Activated T-helper 1 cell treated with anti-CD3 and anti-CD28 coated beads, Interleukin-12 subunit alpha, Interleukin-12 subunit beta, Interleukin-2, Interleukin-4 antibody, amounts not matched to agents 30 ng/mL and 10 ng/mL and 1 ng/mL, durations not matched to agents 14 hours and 24 hours and 36 hours (primary cell): ENCODE data around the gene PRRC1. TPM values are rescaled to one million over a fixed set of nuclear protein-coding genes. Genes with fewer than 3 reads are reported as not detected.
"Not testable (repeated sequence)": the region's sequence is repeated elsewhere in the genome, so short reads cannot be mapped to it uniquely, and the experiment has no call there.

Experiments
- DNase-seq: peaks from one replicate; pipeline ENCODE4 v3.0.0; 2021; ENCODE audit warnings: low spot score
- H3K27ac Mint-ChIP-seq: one replicate; pipeline ENCODE4 v1.8.0; 2021; ENCODE audit warnings: mild to moderate bottlenecking, mixed read lengths
- H3K27me3 Mint-ChIP-seq: one replicate; pipeline ENCODE4 v1.8.0; 2022; ENCODE audit warnings: mild to moderate bottlenecking, moderate library complexity, mixed read lengths; ENCODE audit not compliant: insufficient read depth
- H3K36me3 Mint-ChIP-seq: one replicate; pipeline ENCODE4 v1.8.0; 2021; ENCODE audit warnings: low read depth, mixed read lengths
- H3K4me1 Mint-ChIP-seq: one replicate; pipeline ENCODE4 v1.8.0; 2021; ENCODE audit warnings: low read depth, mixed read lengths
- H3K4me3 Mint-ChIP-seq: one replicate; pipeline ENCODE4 v1.8.0; 2021; ENCODE audit warnings: mild to moderate bottlenecking, moderate library complexity, mixed read lengths
- H3K9me3 Mint-ChIP-seq: one replicate; pipeline ENCODE4 v1.8.0; 2021; ENCODE audit warnings: mixed read lengths
- intact Hi-C: fragments of 100-400 bp; cut with micrococcal nuclease; formaldehyde crosslinking; loops from one replicate; pipeline ENCODE4 v1.15.1; 2024
- total RNA-seq: library from RNA; stranded (reverse); gene quantifications from 2 replicates; pipeline ENCODE4 v1.2.3, GENCODE V29; 2022

PRRC1 gene
- total RNA-seq, 1 donor from 2014 or later, result 52.9 TPM

DNA sequence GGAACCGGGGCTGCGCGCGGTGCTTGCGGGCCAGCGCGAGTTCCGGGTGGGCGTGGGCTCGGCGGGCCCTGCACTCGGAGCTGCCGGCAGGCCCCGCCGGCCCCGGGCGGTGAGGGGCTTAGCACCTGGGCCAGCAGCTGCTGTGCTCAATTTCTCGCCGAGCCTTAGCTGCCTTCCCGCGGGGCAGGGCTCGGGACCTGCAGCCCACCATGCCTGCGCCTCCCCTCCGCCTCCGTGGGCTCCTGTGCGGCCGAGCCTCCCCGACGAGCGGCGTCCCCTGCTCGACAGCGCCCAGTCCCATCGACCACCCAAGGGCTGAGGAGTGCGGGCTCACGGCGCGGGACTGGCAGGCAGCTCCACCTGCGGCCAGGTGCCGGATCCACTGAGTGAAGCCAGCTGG, 52.0 kb downstream of the PRRC1 start:
- intact Hi-C loops, result loop anchor here (10.0 kb wide), 2 partner anchors 185 to 335 kb away; no protein-coding TSS in a partner anchor

DNA sequence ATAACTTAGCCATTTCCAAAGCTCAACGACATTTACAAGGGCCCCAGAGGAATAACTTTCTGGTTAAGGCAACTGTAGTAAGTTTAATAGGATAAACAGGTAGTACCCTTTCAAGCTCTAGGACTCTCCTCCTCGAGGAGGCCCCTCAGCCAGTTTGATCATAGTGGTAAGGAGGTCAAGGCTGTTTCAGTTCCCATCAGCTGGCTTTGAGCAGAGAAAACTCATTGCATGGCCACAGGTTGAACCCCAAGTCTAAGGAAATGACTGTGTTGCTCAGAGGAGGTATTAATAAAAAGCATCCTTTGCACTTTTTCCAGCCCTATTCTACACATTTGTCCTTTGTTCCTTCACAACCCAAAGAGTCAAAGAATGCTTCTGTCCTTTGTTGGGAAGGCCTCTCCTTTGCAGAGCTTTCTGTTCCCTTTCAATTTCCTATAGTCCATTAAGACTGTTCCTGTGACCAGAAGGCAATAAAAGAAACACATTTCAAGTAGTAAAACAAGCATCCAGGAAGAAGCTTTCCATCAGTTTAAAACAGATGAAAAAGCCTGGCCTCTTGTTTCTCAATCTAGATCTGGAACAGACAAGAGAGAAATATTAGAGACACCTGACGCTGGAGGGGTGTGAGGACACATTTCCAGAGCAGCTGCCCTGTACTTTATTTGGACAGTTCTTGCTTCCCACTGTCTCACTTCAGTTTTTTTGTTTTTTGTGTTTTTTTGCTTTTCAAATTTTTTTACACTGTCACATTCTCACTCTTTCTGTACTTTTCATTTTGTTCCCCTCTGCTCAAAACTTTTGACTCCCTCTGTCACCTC, 54.1 kb downstream of the PRRC1 start:
- no peak overlapping the region for H3K4me3 Mint-ChIP-seq
- H3K27me3 Mint-ChIP-seq, result peaks cover 10% of the 10 kb centered on the region
- DNase-seq, result no peak
- intact Hi-C loops, result no loop called here
- peaks cover 12% of the 10 kb centered on the region for H3K9me3 Mint-ChIP-seq
- peaks cover 2% of the 10 kb centered on the region for H3K36me3 Mint-ChIP-seq
- peaks cover 12% of the 10 kb centered on the region for H3K4me1 Mint-ChIP-seq
- no peak overlapping the region for H3K27ac Mint-ChIP-seq

More for the DNA sequence above, 52.0 kb downstream of the PRRC1 start:
- DNase-seq, H3K4me3 Mint-ChIP-seq, H3K36me3 Mint-ChIP-seq, H3K9me3 Mint-ChIP-seq, H3K27ac Mint-ChIP-seq: not testable (repeated sequence)
- Mint-ChIP-seq H3K27me3 (peaks cover 11% of the 10 kb centered on the region), H3K4me1 (peaks cover 12% of the 10 kb centered on the region)

DNA sequence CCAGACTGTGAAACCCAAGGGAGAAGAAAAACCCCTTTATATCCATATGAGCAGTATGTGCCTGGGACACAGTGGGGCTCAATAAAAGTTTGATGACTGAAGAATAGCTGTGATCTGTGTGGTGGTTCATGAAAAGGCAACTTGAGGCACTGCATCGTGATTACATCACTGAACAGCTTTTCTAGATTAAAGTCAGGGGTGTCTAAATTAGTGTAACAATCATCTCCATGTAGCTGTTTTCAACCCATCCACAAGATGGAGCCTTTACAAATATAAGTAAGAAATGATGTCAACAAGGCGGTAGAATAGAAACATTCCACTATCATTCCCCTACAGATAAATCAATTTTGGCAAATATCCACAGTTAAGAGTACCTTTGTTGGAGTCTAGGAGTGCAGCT, 55.5 kb downstream of the PRRC1 start:
- Mint-ChIP-seq H3K36me3 (peaks cover 2% of the 10 kb centered on the region), H3K27me3 (peaks cover 5% of the 10 kb centered on the region), H3K4me3 (no peak overlapping the region), H3K9me3 (peaks cover 12% of the 10 kb centered on the region), H3K4me1 (peaks cover 5% of the 10 kb centered on the region), H3K27ac (no peak overlapping the region)
- no peak for DNase-seq
- intact Hi-C loops, result no loop called here

DNA sequence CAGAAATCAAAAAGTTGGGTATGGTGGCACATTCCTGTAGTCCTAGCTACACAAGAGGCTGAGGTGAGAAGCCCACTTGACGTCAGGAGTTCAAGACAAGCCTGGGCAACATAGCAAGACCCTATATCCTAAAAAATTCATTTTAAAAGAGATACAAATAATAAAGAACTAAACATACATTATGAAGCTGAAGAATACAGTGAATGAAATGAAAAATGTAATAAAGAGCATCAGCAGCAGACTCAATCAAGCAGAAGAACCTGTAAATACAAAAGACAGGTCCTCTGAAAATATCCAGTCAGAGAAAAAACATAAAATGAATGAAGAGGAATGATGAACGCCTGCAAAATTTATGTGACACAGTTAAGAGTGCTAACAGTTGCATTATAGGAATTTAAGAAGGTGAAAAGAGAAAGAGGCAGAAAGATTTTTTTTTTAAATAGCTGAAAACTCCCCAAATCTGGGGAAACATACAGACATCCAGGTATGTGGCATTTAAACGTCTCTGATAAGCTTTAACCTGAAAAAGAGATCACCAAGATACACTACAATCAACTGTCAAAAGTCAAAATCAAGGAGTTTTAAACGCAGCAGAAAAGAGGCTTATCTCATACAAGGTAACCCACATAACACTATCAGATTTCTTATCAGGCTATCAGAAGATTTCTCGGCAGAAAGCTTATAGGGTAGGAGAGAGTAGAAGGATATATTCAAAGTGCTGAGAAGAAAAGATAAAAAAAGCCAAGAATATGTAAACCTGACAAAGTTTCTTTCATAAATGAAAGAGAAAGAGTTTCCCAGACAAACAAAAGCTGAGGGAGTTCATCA, 57.6 kb downstream of the PRRC1 start:
- intact Hi-C loops, result no loop called here
- Mint-ChIP-seq H3K9me3 (peaks cover 12% of the 10 kb centered on the region), H3K36me3 (peaks cover 2% of the 10 kb centered on the region), H3K27ac (no peak overlapping the region), H3K4me1 (peaks cover 5% of the 10 kb centered on the region), H3K4me3 (no peak overlapping the region), H3K27me3 (peaks cover 5% of the 10 kb centered on the region)
- no peak for DNase-seq

DNA sequence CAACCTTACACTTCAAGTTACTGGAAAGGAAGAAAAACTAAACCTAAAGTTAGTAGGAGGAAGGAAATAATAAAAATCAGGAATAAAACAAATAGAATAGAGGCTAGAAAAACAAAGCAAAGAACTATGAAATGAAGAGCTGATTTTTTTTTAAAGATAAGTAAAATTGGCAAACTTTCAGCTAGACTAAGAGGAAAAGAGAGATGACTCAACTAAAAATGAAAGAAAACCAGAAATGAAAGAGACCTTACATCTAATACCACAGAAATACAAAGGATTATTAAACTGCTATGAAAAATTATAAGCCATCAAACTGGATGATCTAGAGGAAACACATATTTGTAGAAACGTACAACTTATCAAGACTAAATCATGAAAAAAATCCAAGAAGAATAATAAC, 60.0 kb downstream of the PRRC1 start:
- Mint-ChIP-seq H3K4me1 (no peaks in the 10 kb centered on the region), H3K36me3 (peaks cover 2% of the 10 kb centered on the region), H3K27me3 (peaks cover 9% of the 10 kb centered on the region), H3K4me3 (no peak overlapping the region), H3K9me3 (peaks cover 12% of the 10 kb centered on the region), H3K27ac (no peak overlapping the region)
- no peak for DNase-seq
- intact Hi-C loops, result no loop called here

DNA sequence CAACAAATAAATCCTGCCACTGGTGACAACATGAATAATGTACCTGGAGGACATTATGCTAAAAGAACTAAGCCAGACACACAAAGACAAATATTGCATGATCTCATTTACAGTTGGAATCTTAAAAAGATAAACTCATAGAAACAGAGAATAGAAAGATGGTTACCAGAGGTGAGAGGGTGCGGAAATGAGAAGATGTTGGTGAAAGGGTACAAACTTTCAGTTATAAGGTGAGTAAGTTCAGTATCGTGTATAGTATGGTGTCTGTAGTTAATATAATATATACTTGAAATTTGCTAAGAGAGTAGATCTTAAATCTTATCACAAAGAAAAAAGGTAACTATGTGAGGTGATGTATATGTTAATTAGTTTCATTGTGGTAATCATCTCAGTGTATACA, 63.3 kb downstream of the PRRC1 start:
- no peaks in the 10 kb centered on the region for H3K4me1 Mint-ChIP-seq
- H3K36me3 Mint-ChIP-seq, result no peaks in the 10 kb centered on the region
- intact Hi-C loops, result no loop called here
- no peak overlapping the region for H3K27ac Mint-ChIP-seq
- no peaks in the 10 kb centered on the region for H3K9me3 Mint-ChIP-seq
- DNase-seq, result no peak
- peaks cover 5% of the 10 kb centered on the region for H3K27me3 Mint-ChIP-seq
- H3K4me3 Mint-ChIP-seq, result no peak overlapping the region

DNA sequence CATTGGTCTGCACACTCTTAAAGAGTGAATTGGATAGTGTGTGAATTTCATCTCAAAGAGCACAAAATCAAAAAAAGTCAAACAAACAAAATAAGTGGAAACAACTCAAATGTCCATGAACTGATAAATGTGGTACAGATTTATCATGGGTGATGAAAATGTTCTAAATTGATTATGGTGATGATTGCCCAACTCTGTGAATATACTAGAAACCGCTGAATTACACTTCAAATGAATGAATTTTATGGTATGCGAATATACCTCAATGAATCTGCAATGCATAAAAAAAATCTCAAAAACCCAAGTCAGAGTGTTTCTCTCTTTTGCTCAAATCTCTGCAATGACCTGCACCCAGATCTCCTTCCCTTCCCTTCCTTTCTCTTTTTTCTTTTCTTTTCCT, 64.0 kb downstream of the PRRC1 start:
- intact Hi-C loops, result no loop called here
- Mint-ChIP-seq H3K4me3 (no peak overlapping the region), H3K9me3 (no peaks in the 10 kb centered on the region), H3K4me1 (no peaks in the 10 kb centered on the region), H3K27ac (no peak overlapping the region), H3K36me3 (no peaks in the 10 kb centered on the region), H3K27me3 (peaks cover 5% of the 10 kb centered on the region)
- no peak for DNase-seq

DNA sequence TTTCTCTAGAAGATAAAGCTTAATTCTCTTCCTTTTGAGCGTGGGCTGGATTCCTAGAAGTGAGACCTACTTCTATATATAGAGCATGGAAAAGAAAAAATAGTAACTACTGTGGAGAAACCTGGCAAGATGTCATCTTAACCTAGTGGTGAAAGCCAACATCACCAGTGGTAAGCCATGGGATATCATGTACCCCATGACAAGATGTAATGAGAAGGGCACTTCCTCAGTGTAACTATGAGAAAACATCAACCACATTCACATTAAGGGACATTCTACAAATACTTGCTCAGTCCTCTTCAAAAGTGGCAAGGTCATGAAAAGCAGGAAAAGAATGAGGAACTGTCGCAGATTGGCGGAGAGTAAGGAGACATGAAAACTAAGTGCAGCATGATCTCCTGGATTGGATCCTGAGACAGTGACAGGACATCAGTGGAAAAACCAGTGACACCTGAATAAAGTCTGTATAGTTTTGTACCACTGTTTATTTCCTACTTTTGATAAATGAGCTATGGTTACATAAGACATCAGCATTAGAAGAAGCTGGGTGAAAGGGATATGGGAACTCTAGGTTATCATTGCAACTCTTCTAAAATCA, 65.4 kb downstream of the PRRC1 start:
- no peak overlapping the region for H3K4me3 Mint-ChIP-seq
- H3K36me3 Mint-ChIP-seq, result no peaks in the 10 kb centered on the region
- H3K9me3 Mint-ChIP-seq, result no peaks in the 10 kb centered on the region
- H3K4me1 Mint-ChIP-seq, result no peaks in the 10 kb centered on the region
- DNase-seq, result no peak
- H3K27ac Mint-ChIP-seq, result no peak overlapping the region
- H3K27me3 Mint-ChIP-seq, result peaks cover 5% of the 10 kb centered on the region
- intact Hi-C loops, result no loop called here

DNA sequence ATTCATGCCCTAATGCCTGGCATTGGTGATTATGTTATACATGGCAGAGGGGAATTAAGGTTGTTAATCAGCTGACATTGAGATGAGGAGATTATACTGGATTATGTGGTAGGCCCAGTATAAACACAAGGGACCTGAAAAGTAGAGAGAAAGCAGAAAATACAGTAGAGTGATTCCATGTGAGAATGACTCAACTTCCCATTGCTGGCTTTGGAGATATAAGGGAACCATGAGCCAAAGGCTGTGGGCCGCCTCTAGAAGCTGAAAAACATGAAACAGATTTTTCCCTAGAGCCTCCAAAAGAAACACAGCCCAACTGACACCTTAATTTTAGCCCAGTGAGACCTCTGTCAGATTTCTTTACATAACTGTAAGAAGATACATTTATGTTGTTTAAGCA, 66.4 kb downstream of the PRRC1 start:
- intact Hi-C loops, result no loop called here
- DNase-seq, result no peak
- H3K4me3 Mint-ChIP-seq, result no peak overlapping the region
- H3K36me3 Mint-ChIP-seq, result no peaks in the 10 kb centered on the region
- no peaks in the 10 kb centered on the region for H3K9me3 Mint-ChIP-seq
- H3K27ac Mint-ChIP-seq, result no peak overlapping the region
- no peaks in the 10 kb centered on the region for H3K4me1 Mint-ChIP-seq
- H3K27me3 Mint-ChIP-seq, result peaks cover 5% of the 10 kb centered on the region

DNA sequence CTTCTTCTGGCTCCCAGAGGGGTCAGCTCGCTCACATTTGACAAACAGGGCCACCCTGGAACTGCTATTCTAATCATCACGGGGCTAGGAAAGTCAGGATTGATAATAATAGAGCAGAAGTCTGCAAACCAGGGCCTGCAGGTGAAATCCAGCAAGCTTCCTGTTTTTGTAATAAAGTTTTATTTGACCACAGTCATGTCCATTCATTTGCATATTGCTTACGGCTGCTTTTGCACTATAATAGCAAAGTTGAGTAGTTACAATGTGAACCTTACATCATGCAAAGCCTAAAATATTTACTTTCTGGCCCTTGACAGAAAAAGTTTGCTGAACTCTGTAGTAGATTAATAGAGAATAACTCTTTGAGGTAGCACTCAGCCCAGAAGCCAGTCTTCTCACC, 68.2 kb downstream of the PRRC1 start:
- H3K27me3 Mint-ChIP-seq, result peaks cover 5% of the 10 kb centered on the region
- intact Hi-C loops, result no loop called here
- no peak overlapping the region for H3K27ac Mint-ChIP-seq
- DNase-seq, result no peak
- H3K4me3 Mint-ChIP-seq, result no peak overlapping the region
- no peaks in the 10 kb centered on the region for H3K36me3 Mint-ChIP-seq
- no peaks in the 10 kb centered on the region for H3K9me3 Mint-ChIP-seq
- H3K4me1 Mint-ChIP-seq, result no peaks in the 10 kb centered on the region

DNA sequence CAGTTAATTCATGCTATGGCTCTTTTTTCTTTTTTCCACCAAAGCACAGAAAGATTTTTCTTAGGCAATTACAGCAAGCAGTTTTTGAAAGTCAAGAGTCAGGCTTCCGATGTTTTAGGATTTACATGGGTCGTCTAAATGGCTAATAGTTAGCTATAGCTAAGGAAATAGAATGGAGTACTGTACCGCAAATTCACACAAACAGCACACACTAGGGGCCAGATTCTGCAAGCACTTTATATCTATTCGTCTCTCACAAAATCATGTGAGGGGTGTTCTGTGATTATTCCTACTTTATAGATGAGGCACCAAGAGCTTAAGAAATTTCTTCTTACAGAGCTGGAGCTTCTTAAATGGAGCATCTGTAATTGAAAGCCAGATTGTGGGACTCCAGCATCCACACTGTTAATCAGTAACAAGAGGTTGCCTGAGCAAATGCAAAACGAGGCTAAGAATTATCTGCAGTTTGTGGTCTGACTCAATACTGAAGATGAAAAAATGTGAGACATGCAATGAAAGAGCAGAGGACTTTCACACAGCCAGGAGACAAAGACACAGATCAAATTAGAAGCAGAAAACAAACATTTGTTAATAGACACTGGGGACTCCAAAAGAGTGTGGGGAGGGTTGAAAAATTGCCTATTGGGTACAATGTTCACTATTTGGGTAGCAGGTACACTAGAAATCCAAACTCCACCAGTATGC, 68.8 kb downstream of the PRRC1 start:
- H3K36me3 Mint-ChIP-seq, result no peaks in the 10 kb centered on the region
- DNase-seq, result no peak
- intact Hi-C loops, result no loop called here
- no peaks in the 10 kb centered on the region for H3K4me1 Mint-ChIP-seq
- no peak overlapping the region for H3K27ac Mint-ChIP-seq
- no peak overlapping the region for H3K4me3 Mint-ChIP-seq
- peaks cover 5% of the 10 kb centered on the region for H3K27me3 Mint-ChIP-seq
- no peaks in the 10 kb centered on the region for H3K9me3 Mint-ChIP-seq

DNA sequence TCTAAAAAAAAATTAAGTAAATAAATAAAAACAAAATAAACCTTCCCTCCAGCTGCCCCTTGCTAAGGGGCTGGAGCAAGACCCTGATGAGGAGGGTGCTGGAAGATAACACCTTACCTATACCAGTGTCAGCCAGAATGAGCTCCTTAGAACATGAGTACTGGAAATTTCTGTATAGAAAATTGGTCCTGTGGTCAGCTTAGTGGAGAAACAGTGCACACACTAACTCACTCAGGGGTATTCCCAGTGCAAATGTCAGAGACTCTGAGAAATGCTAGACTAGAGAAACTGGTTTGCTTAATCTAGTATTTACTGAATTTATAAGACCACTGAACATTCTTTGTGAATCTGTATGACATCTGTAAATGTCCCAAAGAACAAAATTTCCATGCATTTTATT, 69.4 kb downstream of the PRRC1 start:
- DNase-seq, result no peak
- no peaks in the 10 kb centered on the region for H3K9me3 Mint-ChIP-seq
- H3K27me3 Mint-ChIP-seq, result peaks cover under 1% of the 10 kb centered on the region
- H3K36me3 Mint-ChIP-seq, result no peaks in the 10 kb centered on the region
- H3K4me1 Mint-ChIP-seq, result no peaks in the 10 kb centered on the region
- no peak overlapping the region for H3K4me3 Mint-ChIP-seq
- intact Hi-C loops, result no loop called here
- no peak overlapping the region for H3K27ac Mint-ChIP-seq
